H54 (cell line): ENCODE results near the gene PRIMPOL.
"Not testable (repeated sequence)": the region's sequence is repeated elsewhere in the genome, so short reads cannot be mapped to it uniquely, and the experiment has no call there.

Experiments used
- DNase-seq: peaks from one replicate; pipeline ENCODE4 v3.0.0; 2011; ENCODE audit warnings: low spot score, mixed read lengths; ENCODE audit not compliant: insufficient read length
- FAIRE-seq: peaks from 3 replicates; lab custom pipeline; 2011; peaks lifted over from hg19 to GRCh38; lab: Jason Lieb, UNC
- POLR2A ChIP-seq: IDR thresholded peaks from 2 replicates; pipeline ENCODE4 v1.6.1; 2011; ENCODE audit warnings: low read depth, mild to moderate bottlenecking, low read length

PRIMPOL gene

DNA sequence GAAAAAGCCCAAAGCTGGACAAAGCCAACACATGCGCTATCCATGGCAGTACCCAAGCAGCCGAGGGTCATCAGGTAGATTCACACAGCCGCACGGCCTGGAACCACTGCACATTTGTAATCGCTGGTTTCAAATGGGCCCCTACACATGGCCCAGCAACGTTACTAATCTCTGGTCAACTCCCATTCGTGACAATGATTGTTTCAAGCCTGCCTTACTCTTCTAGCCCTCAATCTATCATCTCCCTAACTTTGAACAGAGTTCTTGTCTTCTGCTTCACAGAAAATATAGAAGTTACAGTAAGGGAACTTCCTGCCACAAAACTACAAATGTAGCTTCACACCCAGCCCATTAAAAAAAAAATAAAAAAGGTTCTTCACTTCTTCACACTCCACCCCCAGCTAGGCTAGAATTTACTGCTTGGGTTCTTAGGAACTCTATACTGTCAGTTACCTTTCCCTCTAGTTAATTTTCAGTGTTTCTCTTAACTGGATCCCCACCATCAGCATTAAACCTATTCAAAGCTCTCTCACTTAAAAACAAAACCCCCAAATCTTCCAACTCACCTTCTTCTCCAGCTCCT, 24.5 kb upstream of the PRIMPOL start:
- DNase-seq (no peak), FAIRE-seq (no peak)
- no peak for TF ChIP-seq POLR2A

DNA sequence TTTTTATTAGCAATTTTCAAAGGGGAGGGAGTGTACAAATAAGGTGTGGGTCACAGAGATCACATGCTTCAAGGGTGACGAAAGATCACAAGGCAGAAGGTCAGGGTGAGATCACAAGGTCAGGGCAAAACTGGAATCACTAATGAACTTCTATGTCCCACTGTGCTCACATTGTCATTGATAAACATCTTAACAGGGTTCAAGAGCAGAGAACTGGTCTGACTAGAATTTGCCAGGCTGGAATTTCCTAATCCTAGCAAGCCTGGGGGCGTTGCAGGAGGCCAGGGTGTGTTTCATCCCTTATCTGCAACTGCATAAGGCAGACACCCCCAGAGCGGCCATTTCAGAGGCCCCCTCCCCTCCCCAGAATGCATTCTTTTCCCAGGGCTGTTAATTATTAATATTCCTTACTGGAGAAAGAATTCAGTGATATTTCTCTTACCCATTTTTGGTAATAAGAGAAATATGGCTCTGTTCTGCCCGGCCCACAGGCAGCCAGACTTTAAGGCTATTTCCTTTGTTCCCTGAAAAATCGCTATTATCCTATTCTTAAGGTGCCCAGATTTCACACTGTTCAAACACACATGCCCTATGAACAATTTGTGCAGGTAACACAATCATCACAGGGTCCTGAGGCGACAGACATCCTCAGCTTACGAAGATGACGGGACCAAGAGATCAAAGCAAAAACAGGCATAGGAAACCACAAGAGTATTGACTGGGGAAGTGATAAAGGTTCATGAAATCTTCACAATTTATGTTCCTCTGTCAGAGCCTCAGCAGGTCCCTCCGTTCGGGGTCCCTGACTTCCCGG, 23.5 kb upstream of the PRIMPOL start:
- not testable (repeated sequence) for DNase-seq, FAIRE-seq

DNA sequence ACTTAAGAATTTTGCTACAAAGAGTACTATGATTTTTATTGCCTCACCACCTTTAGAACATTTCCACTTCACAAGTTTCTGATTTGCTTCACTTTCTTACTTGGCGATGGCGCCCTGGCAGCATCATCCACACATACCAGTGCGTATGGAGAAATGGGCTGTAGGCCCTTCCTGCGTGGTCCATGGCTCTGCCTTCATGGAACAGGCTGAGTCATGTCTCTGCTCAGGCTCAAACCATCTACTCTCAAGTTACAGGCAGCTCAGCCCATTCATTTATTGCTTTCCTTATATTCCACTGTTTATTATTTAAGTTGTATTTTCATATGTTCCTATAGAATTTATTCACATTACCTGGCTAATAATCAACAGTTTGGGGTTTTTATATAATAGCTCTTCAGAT, 21.4 kb upstream of the PRIMPOL start:
- DNase-seq = no peak
- no peak for FAIRE-seq

DNA sequence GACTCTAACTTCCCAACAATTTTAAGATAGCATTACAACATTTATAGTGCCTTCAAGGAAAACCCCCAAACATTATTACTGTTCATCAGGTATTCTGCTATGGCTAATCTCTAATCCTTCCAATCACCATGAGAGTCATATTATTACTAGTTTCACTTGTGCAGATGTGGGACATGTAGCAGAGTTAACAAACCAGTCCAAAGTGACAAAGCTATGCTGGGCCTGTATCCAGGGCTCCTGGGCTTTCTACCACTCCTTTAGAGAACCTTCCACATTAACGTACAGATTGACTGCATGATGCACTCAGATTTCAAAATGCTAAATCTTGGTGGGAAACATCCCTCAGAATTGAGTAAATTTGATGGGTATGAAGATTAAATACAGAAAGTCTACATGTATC, 16.7 kb upstream of the PRIMPOL start:
- DNase-seq (no peak), FAIRE-seq (no peak)
- no peak for TF ChIP-seq POLR2A

More for the DNA sequence above, 21.4 kb upstream of the PRIMPOL start:
- no peak for TF ChIP-seq POLR2A

DNA sequence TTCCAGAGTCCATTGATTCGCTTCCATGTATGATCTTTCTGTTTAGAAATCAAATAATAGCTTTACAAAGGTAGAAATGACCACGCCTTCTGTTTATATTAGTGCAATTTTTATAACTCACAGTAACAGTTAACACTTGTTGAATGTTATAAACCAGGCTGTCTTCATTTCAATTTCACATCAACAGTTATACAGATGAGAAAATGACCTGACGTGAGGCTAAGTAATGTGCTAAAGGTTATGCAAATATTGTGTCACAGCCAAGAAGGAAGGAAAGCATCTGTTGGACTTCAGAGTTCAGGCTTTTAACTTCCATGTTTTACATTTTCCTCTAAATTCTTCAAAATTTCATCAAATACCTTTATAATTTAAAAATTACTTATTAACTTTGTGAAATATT, 14.2 kb upstream of the PRIMPOL start:
- DNase-seq = no peak
- no peak for FAIRE-seq
- no peak for TF ChIP-seq POLR2A

DNA sequence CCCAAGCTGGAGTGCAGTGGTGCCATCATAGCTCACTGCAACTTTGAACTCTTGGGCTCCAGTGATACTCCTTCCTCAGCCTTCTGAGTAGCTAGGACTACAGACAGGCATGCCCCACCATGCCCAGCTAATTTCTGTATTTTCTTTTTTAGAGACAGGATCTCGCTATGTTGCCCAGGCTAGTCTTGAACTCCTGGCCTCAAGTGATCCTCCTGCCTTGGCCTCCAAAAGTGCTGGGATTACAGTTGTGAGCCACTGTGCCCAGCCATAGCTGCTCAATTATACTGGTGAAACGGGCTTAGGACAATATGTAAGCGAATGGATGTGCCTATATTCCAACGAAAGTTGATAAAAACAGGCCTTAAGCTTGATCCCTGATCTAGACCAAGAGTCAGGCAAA, 13.4 kb upstream of the PRIMPOL start:
- FAIRE-seq (no peak), DNase-seq (no peak)
- TF ChIP-seq POLR2A = no peak

DNA sequence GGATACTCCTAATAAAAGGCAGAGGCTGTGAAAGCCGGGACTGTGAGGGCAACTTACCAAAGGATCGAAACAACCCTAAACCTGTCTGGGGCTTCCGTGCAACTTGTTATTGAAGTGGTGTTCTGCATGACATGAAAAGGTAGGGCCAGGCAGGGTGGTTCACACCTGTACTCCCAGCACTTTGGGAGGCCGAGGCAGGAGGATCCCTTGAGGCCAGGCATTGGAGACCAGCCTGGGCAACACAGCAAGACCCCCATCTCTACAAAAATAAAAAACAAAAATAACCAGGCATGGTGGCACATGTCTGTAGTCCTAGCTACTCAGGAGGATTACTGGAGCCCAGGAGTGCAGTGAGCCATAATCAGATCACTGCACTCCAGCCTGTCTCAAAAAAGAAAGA, 12.6 kb upstream of the PRIMPOL start:
- FAIRE-seq (no peak), DNase-seq (no peak)
- TF ChIP-seq POLR2A = no peak

DNA sequence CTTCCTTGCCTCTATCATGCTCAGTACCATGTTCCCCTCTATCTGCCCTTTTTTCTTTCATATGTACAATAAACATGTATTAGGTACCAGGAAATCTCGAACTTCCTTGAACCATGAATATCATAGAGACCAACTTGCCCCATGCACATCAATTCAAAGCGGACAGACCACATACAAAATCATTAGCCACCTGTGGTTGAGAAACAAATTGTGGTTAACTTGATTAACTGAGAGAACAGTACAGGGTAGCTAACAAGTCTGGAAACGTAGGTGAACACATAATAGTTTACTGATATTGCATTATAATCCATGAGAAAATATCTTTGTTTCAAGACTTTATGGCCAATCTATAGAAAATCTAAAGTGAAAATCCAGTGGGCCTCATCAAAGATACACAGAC, 8.5 kb upstream of the PRIMPOL start:
- no peak for DNase-seq
- TF ChIP-seq POLR2A = no peak
- FAIRE-seq = no peak

DNA sequence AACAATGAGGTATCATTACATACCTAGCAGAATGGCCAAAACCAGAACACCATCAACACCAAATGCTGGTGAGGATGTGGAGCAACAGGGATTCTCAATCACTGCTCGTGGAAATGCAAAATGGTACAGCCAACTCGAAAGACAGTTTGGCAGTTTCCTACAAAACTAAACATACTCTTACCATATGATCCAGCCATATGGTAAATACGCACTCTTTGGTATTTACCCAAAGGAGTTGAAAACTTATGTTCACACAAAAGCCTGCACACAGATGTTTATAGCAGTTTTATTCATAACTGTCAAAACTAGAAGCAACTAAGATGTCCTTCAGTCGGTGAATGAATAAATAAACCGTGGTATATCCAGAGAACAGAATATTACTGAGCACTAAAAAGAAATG, 8.1 kb upstream of the PRIMPOL start:
- TF ChIP-seq POLR2A = no peak
- DNase-seq = no peak
- FAIRE-seq = no peak

DNA sequence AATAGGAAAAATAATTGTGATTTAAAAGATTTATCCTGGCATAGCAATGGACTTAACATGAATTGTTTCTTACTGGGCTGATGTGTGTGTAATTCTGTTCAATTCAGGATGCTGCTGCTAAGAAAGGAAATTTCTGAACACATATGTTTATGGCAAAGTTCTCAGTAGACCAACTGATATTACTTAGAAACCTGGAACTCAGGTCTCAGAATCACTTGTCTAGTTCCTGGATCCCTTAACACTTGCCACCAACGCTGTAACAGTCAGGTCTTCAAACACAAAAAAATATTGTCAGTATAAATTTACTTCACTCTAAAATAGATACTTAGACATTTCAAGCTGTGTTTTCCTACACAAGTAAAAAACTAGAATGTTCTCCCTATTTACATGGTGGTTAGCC, 5.8 kb upstream of the PRIMPOL start:
- TF ChIP-seq POLR2A = no peak
- DNase-seq (no peak), FAIRE-seq (no peak)

DNA sequence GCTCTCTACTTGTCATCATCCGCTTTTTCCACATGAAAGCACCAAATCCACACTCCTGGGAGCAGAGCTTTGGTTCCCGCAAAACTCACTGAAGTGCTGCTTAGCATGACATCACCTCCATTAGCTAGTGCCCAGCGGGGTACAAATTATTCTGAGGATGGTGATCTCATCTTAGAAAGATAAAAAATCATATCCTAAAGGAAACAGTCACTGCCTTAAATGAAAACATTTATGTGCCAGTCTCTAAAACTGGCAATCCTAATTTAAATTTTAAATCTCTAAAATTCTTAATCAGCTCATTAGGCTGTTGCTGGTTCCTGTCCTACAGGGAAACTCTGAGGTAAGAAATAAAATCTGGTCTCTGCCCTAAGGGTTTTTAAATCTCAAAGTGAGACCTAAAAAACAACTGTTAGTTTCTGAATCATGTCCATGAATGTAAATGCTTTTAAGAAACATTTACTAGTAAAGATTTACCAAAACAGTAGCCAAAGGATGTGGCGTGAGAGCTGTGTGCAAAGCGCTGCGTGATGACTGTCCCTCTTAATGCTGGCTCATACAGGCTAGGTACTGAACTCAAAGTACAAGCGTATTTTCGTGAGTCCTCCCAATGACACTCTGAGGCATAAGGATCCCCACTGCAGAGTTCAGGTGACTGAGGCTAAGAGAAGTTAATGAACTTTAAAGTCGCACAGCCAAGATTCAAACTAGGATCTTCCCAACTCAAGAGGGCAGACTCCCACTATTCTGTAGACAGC, 4.8 kb upstream of the PRIMPOL start:
- FAIRE-seq = no peak
- no peak for TF ChIP-seq POLR2A
- no peak for DNase-seq

DNA sequence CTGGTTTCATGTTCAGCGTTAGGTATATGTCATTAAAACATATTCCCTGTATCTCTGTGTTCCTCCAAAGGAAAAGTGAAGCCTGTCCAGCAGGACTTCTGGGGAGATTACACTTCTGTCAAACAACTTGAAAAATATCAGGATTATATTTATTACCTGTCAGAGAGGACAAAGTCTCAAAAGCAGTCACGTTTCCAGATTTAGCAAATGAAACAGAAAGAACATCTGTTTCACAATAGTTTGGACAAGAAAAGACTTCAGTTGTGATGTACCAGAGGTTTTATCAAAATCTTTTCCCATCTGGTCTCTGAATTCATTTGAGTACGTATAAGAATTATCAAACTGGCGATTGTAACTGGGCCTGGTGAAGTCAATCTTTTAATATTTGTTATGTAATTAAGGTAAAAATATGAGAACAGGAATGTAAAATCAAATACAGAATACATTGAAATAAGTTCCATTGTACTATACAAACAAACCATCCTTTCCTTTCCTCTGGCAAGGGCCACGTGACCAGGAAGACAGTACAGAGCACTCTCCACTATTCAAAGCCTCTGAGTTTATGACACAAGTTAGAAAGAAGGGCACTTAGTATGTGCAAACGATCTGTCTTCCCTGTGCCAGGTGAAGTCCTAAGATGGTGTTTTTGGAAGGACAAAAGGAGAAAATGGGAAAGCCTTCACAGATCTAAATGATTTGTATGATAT, 3.5 kb upstream of the PRIMPOL start:
- DNase-seq = no peak
- FAIRE-seq = no peak
- no peak for TF ChIP-seq POLR2A

DNA sequence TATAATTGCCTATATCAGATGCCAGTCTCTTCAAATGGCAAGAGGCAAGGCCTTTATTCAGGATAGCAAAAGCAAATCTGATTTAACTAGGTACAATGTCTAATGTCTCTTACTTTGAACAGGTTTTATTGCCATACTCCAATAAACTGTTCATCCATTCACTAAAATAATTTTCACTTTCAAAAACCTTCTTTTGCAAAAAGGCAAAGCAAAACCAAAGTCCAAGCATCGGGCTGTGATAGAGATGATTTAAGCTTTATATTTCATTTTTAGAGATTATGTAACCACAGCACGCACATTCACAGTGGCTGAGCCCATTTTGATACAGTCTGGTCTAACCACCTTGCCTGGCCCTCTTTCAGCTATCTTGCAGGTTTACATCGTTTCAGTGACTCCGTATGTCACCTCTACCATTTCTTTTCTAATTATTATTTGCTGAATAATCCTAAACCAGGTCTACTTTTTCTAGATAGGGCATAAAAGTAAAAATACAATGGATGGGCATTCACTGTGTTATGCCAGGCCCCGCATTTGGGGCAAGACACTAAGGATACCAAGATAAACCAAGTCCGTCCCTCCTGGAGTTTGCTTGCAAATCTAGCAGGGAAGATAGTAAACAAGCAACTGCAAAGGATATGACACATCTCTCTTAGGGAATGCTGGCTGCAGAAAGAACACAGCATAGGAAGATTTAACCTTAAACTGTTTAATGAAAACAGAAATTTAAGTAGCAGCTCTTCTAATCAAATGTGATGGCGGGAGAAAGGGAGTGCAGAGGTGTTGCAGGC, 2.1 kb upstream of the PRIMPOL start:
- DNase-seq = no peak
- no peak for FAIRE-seq
- no peak for TF ChIP-seq POLR2A
